HEK293T (cell line): ENCODE results near the gene OR3A1.
"Not testable (repeated sequence)": the region's sequence is repeated elsewhere in the genome, so short reads cannot be mapped to it uniquely, and the experiment has no call there.

Experiments used
- CTCF ChIA-PET: fragments of 350-600 bp; formaldehyde crosslinking; extraction: SDS; loops from one replicate; lab custom pipeline; 2021; ENCODE audit warnings: antibody characterized with exemption, inconsistent platforms; lab: Yijun Ruan, JAX
- POLR2A ChIA-PET: fragments of 350-600 bp; formaldehyde crosslinking; extraction: SDS; loops from one replicate; lab custom pipeline; 2020; ENCODE audit warnings: antibody characterized with exemption, inconsistent platforms; lab: Yijun Ruan, JAX
- DNase-seq: peaks from one replicate; pipeline ENCODE4 v3.0.0; 2012; ENCODE audit warnings: mixed read lengths; ENCODE audit errors: extremely low spot score
- ARNT ChIP-seq: fragments of 450-650 bp; IDR thresholded peaks from 2 replicates; pipeline ENCODE4 v1.6.1; 2017; ENCODE audit warnings: mild to moderate bottlenecking
- BHLHE40 ChIP-seq: fragments of 450-650 bp; IDR thresholded peaks from 2 replicates; pipeline ENCODE4 v1.6.1; 2016; ENCODE audit warnings: mild to moderate bottlenecking, moderate library complexity, borderline replicate concordance
- CTBP1 ChIP-seq: fragments of 450-650 bp; IDR thresholded peaks from 2 replicates; pipeline ENCODE4 v1.6.1; 2016; ENCODE audit warnings: borderline replicate concordance
- ELF4 ChIP-seq: fragments of 450-650 bp; IDR thresholded peaks from 2 replicates; pipeline ENCODE4 v1.6.1; 2017; ENCODE audit warnings: antibody characterized with exemption
- FOXA1 ChIP-seq: fragments of 450-650 bp; IDR thresholded peaks from 2 replicates; pipeline ENCODE4 v1.6.1; 2016; ENCODE audit warnings: mild to moderate bottlenecking
- FOXK2 ChIP-seq: fragments of 450-650 bp; IDR thresholded peaks from 2 replicates; pipeline ENCODE4 v1.6.1; 2016; ENCODE audit warnings: mild to moderate bottlenecking
- FOXM1 ChIP-seq: fragments of 450-650 bp; IDR thresholded peaks from 2 replicates; pipeline ENCODE4 v1.6.1; 2017; ENCODE audit warnings: mild to moderate bottlenecking, borderline replicate concordance
- HDGF ChIP-seq: fragments of 450-650 bp; IDR thresholded peaks from 2 replicates; pipeline ENCODE4 v1.6.1; 2017; ENCODE audit warnings: antibody characterized with exemption, borderline replicate concordance
- L3MBTL2 ChIP-seq: fragments of 450-650 bp; conservative IDR thresholded peaks from 2 replicates; pipeline ENCODE4 v1.6.1; 2016; ENCODE audit warnings: mild to moderate bottlenecking
- LEF1 ChIP-seq: fragments of 450-650 bp; IDR thresholded peaks from 2 replicates; pipeline ENCODE4 v1.6.1; 2017; ENCODE audit warnings: mild to moderate bottlenecking, borderline replicate concordance
- NFRKB ChIP-seq: fragments of 450-650 bp; IDR thresholded peaks from 2 replicates; pipeline ENCODE4 v1.6.1; 2016; ENCODE audit warnings: mild to moderate bottlenecking, moderate library complexity
- PKNOX1 ChIP-seq: fragments of 450-650 bp; IDR thresholded peaks from 2 replicates; pipeline ENCODE4 v1.6.1; 2016
- SP1 ChIP-seq: fragments of 450-650 bp; IDR thresholded peaks from 2 replicates; pipeline ENCODE4 v1.6.1; 2017
- SUZ12 ChIP-seq: fragments of 450-650 bp; IDR thresholded peaks from 2 replicates; pipeline ENCODE4 v1.6.1; 2016; ENCODE audit warnings: mild to moderate bottlenecking
- TARDBP ChIP-seq: fragments of 450-650 bp; IDR thresholded peaks from 2 replicates; pipeline ENCODE4 v1.6.1; 2016
- ZNF384 ChIP-seq: fragments of 450-650 bp; IDR thresholded peaks from 2 replicates; pipeline ENCODE4 v1.6.1; 2016

OR3A1 gene

GRCh38 chr17:3295632-3296031 is 2.5 kb downstream of the OR3A1 start:
- ChIA-PET POLR2A (no interaction called here), CTCF (no interaction called here)
- no peak for TF ChIP-seq ARNT
- TF ChIP-seq L3MBTL2: no peak
- no peak for TF ChIP-seq FOXK2
- no peak for TF ChIP-seq SUZ12
- TF ChIP-seq PKNOX1: no peak
- TF ChIP-seq BHLHE40: no peak
- no peak for TF ChIP-seq TARDBP
- no peak for TF ChIP-seq ELF4
- no peak for TF ChIP-seq SP1
- no peak for TF ChIP-seq FOXA1
- TF ChIP-seq ZNF384: no peak
- TF ChIP-seq HDGF: no peak
- TF ChIP-seq CTBP1: no peak
- TF ChIP-seq FOXM1: no peak
- DNase-seq: no peak

DNA sequence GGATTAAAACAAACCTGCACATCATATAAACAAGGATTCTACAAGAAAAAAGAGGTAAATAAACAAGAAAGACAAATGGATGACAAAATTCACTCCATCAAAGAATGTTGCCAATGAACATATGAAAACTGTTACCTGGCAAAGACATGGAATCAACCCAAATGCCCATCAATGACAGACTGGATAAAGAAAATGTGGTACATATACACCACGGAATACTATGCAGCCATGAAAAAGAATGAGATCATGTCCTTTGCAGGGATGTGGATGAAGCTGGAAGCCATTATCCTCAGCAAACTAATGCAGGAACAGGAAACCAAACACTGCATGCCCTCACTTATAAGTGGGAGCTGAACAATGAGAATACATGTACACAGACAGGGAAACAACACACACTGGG is 4.6 kb downstream of the OR3A1 start:
- CTCF ChIA-PET, POLR2A ChIA-PET: not testable (repeated sequence)

DNA sequence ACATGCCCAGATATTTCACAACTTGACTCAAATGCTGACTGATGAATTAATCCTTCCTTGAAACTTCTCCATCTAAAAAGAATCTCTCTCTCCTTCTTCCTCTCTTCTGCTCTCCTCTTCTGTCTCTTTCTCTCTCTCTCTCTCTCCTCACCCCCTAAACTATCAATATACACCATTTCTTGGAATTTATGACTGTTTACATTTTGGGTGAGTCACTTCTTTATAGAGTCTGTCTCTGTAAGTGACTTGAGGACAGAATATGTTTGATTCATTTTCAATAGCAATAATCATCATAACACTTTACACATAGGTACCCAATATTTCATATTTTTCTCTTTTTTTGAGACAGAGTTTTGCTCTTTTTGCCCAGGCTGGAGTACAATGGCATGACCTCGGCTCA is 15.3 kb downstream of the OR3A1 start:
- DNase-seq: no peak
- TF ChIP-seq SUZ12 (no peak), FOXA1 (no peak), L3MBTL2 (peak; percentile 50), CTBP1 (no peak), PKNOX1 (no peak)
- POLR2A ChIA-PET: no interaction called here

More for the DNA sequence above, 4.6 kb downstream of the OR3A1 start:
- not testable (repeated sequence) for DNase-seq

DNA sequence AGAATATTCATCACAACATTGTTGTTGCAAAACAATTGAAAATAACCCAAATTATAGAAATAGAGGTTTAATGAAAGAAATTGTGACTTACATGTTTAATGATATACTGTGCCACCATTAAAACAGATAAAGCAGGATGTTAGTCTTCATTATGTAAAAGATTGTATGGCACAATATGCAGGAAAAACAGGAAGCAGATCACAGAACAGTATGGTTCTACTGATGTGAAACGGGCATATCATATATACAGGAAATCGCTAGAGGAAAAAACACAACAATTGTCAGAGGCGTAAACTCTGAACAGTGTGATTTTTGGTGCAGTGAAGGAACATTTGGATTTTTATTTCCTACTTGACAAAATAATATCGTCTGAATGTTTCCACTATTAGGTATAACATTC is 22.0 kb downstream of the OR3A1 start:
- POLR2A ChIA-PET: no interaction called here
- DNase-seq: no peak
- CTCF ChIA-PET: no interaction called here
- TF ChIP-seq ELF4 (no peak), TARDBP (no peak), FOXK2 (no peak), L3MBTL2 (no peak), SUZ12 (no peak), CTBP1 (no peak), FOXM1 (no peak), NFRKB (no peak), FOXA1 (no peak), ZNF384 (no peak), HDGF (no peak), BHLHE40 (no peak), LEF1 (no peak), PKNOX1 (no peak), ARNT (no peak), SP1 (no peak)

More for the DNA sequence above, 15.3 kb downstream of the OR3A1 start:
- CTCF ChIA-PET: no interaction called here

GRCh38 chr17:3271072-3271848 is 26.9 kb downstream of the OR3A1 start:
- ChIA-PET CTCF (no interaction called here), POLR2A (no interaction called here)
- TF ChIP-seq FOXK2 (no peak), FOXM1 (no peak), SP1 (no peak), TARDBP (no peak), ARNT (no peak), CTBP1 (no peak), ZNF384 (no peak), HDGF (no peak), PKNOX1 (no peak), LEF1 (no peak), SUZ12 (no peak), BHLHE40 (no peak), ELF4 (no peak), L3MBTL2 (no peak), FOXA1 (no peak)
- no peak for DNase-seq

- ChIA-PET POLR2A (no interaction called here), CTCF (no interaction called here)
- DNase-seq: no peak
- TF ChIP-seq FOXM1 (no peak), LEF1 (no peak), FOXA1 (no peak), L3MBTL2 (no peak), TARDBP (no peak), NFRKB (no peak)
Observed at GRCh38 chr17:3260600-3260999, 37.6 kb downstream of the OR3A1 start.
